HEK293T (cell line): Measurements from ENCODE around the gene C21orf58.
A peak's percentile ranks its signal among the peaks of the same experiment; 100 is the strongest.
"Not testable (repeated sequence)": the region's sequence is repeated elsewhere in the genome, so short reads cannot be mapped to it uniquely, and the experiment has no call there.

Source experiments
- CTCF ChIA-PET: fragments of 350-600 bp; formaldehyde crosslinking; extraction: SDS; loops from one replicate; lab custom pipeline; 2021; ENCODE audit warnings: antibody characterized with exemption, inconsistent platforms; lab: Yijun Ruan, JAX
- POLR2A ChIA-PET: fragments of 350-600 bp; formaldehyde crosslinking; extraction: SDS; loops from one replicate; lab custom pipeline; 2020; ENCODE audit warnings: antibody characterized with exemption, inconsistent platforms; lab: Yijun Ruan, JAX
- DNase-seq: peaks from one replicate; pipeline ENCODE4 v3.0.0; 2012; ENCODE audit warnings: mixed read lengths; ENCODE audit errors: extremely low spot score
- ARNT ChIP-seq: fragments of 450-650 bp; IDR thresholded peaks from 2 replicates; pipeline ENCODE4 v1.6.1; 2017; ENCODE audit warnings: mild to moderate bottlenecking
- BHLHE40 ChIP-seq: fragments of 450-650 bp; IDR thresholded peaks from 2 replicates; pipeline ENCODE4 v1.6.1; 2016; ENCODE audit warnings: mild to moderate bottlenecking, moderate library complexity, borderline replicate concordance
- CTBP1 ChIP-seq: fragments of 450-650 bp; IDR thresholded peaks from 2 replicates; pipeline ENCODE4 v1.6.1; 2016; ENCODE audit warnings: borderline replicate concordance
- ELF4 ChIP-seq: fragments of 450-650 bp; IDR thresholded peaks from 2 replicates; pipeline ENCODE4 v1.6.1; 2017; ENCODE audit warnings: antibody characterized with exemption
- FOXA1 ChIP-seq: fragments of 450-650 bp; IDR thresholded peaks from 2 replicates; pipeline ENCODE4 v1.6.1; 2016; ENCODE audit warnings: mild to moderate bottlenecking
- FOXK2 ChIP-seq: fragments of 450-650 bp; IDR thresholded peaks from 2 replicates; pipeline ENCODE4 v1.6.1; 2016; ENCODE audit warnings: mild to moderate bottlenecking
- FOXM1 ChIP-seq: fragments of 450-650 bp; IDR thresholded peaks from 2 replicates; pipeline ENCODE4 v1.6.1; 2017; ENCODE audit warnings: mild to moderate bottlenecking, borderline replicate concordance
- HDGF ChIP-seq: fragments of 450-650 bp; IDR thresholded peaks from 2 replicates; pipeline ENCODE4 v1.6.1; 2017; ENCODE audit warnings: antibody characterized with exemption, borderline replicate concordance
- L3MBTL2 ChIP-seq: fragments of 450-650 bp; conservative IDR thresholded peaks from 2 replicates; pipeline ENCODE4 v1.6.1; 2016; ENCODE audit warnings: mild to moderate bottlenecking
- LEF1 ChIP-seq: fragments of 450-650 bp; IDR thresholded peaks from 2 replicates; pipeline ENCODE4 v1.6.1; 2017; ENCODE audit warnings: mild to moderate bottlenecking, borderline replicate concordance
- NFRKB ChIP-seq: fragments of 450-650 bp; IDR thresholded peaks from 2 replicates; pipeline ENCODE4 v1.6.1; 2016; ENCODE audit warnings: mild to moderate bottlenecking, moderate library complexity
- SP1 ChIP-seq: fragments of 450-650 bp; IDR thresholded peaks from 2 replicates; pipeline ENCODE4 v1.6.1; 2017
- SUZ12 ChIP-seq: fragments of 450-650 bp; IDR thresholded peaks from 2 replicates; pipeline ENCODE4 v1.6.1; 2016; ENCODE audit warnings: mild to moderate bottlenecking
- TARDBP ChIP-seq: fragments of 450-650 bp; IDR thresholded peaks from 2 replicates; pipeline ENCODE4 v1.6.1; 2016
- ZNF384 ChIP-seq: fragments of 450-650 bp; IDR thresholded peaks from 2 replicates; pipeline ENCODE4 v1.6.1; 2016
- TF ChIP-seq, protein P1 (sequence below): fragments of 450-650 bp; IDR thresholded peaks from 2 replicates; pipeline ENCODE4 v1.6.1; 2016

C21orf58 gene

DNA sequence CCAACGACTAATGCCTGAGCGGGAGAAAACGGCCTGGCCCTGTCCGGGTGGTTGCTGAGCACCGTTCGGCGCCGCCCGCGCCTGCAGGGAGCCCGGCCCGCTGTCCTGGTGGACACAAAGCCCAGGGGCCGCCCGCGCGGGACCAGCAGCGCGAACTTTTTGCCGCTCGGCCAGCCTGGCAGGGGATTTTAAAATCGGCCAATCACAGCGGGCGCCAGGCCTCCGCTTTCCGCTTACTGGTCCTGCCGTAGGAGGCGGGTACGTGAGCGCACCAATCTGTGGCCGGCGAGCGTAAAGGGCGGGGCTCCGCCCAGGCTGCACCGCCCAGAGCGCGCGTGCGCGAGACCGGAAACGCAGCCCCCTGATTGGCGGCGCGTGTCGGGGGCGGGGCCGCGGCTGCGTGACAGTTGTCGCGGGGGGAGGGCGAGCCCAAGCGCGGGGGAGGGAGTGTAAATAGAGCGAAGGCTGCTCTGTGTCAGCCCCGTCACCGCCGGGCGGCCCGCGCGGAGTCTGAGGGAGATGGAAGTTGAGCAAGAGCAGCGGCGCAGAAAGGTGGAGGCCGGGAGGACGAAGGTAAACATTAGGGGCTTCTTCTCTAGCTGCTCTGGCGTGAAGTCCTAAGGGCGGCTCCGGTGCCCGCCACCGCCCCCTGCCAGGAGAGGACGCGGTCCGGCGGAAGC is at the start of gene C21orf58, which contains the start of gene PCNT:
Gene C21orf58 (minus strand): TSS at position 161 of the 680 bp plus-strand sequence. CDS start 1,132 bp downstream, outside the sequence.
Gene PCNT (plus strand): TSS at position 447 of the 680 bp plus-strand sequence. CDS start 73 bp downstream, at position 520.
- peak; percentile 99 for DNase-seq
- ChIA-PET POLR2A (interaction anchor here (1.2 to 2.7 kb wide), 3 partner anchors 11 to 312 kb away, joined by 4 to 12 read pairs (median 9); partner anchors contain the start of genes MCM3AP and YBEY), CTCF (no interaction called here)
- TF ChIP-seq FOXM1 (peak; percentile 50; the same call in 1 of the 2 replicates), TARDBP (no peak), LEF1 (peak; percentile 14; the same call in 1 of the 2 replicates), L3MBTL2 (peak; percentile 72; the same call in 1 of the 2 replicates), NFRKB (no peak), ELF4 (peak; percentile 48; the same call in 1 of the 2 replicates)
- TF ChIP-seq, protein P1, sequence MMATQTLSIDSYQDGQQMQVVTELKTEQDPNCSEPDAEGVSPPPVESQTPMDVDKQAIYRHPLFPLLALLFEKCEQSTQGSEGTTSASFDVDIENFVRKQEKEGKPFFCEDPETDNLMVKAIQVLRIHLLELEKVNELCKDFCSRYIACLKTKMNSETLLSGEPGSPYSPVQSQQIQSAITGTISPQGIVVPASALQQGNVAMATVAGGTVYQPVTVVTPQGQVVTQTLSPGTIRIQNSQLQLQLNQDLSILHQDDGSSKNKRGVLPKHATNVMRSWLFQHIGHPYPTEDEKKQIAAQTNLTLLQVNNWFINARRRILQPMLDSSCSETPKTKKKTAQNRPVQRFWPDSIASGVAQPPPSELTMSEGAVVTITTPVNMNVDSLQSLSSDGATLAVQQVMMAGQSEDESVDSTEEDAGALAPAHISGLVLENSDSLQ: peak; percentile 93

DNA sequence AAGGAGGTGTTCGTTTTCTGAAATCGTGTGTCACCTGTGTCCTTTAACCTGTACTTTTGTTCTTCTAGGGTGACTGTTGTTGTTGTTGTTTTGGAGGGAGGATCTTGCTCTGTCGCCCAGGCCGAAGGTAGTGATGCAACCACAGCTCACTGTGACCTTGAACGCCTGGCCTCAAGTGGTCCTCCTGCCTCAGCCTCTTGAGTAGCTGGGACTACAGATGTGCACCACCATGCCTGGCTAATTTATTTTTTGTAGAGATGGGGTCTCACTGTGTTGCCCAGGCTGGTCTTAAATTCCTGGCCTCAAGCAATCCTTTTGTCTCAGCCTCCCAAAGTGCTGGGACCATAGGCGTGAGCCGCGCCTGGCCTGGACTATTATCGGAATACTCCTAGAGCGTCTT is 49.3 kb upstream of the C21orf58 start:
- DNase-seq, CTCF ChIA-PET: not testable (repeated sequence)

DNA sequence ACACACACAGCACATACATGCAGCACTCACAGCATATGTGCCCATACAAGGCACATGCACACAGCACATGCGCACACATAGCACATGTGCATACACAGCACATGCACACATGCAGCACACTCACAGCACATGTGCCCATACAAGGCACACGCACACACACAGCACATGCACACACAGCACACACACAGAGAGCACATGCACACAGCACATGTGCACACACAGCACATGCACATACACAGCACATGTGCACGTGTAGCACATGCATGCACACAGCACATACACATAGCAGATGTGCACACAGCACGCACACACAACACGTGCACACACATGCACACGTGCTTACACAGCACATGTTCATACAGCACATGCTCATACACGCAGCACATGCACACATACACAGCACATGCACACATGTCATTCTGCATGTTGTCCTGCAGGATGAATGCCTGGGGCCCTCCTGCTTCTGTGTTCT is 48.4 kb upstream of the C21orf58 start:
- CTCF ChIA-PET: no interaction called here
- TF ChIP-seq ARNT (no peak), L3MBTL2 (no peak)

More for the DNA sequence above, 49.3 kb upstream of the C21orf58 start:
- POLR2A ChIA-PET: not testable (repeated sequence)

DNA sequence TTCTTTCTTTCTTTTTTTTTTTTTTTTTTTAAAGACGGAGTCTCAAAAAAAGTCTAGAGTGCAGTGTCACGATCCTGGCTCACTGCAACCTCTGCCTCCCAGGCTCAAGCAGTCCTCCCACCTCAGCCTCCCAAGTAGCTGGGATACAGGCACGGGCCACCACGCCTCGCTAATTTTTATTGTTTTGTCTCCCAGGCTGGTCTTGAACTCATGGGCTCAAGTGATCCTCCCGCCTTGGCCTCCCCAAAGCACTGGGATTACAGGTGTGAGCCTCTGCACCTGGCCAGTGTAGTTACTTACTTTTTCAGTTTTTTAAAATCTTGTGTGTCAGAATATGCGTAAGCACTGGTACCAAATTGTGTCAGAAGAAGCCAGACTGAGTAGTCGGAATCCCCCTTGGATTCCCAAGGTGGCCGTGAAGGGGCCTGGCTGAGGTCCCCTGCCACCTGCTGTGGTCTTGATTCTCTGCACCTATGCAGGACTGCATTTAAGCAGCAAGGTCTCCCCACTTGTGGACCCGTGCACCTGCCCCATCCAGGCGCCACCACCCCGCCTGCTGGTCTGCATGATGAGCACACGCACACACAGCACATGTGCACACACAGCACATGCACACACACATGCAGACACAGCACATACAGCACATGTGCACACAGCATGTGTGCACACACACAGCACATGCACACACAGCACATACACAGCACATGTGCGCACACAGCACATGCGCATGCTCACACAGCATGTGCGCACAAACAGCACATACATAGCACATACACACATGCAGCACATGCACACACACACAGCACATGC is 47.7 kb upstream of the C21orf58 start:
- CTCF ChIA-PET: no interaction called here
- DNase-seq: no peak
- TF ChIP-seq, protein P1: no peak
- TF ChIP-seq L3MBTL2: no peak
- no peak for TF ChIP-seq SP1
- TF ChIP-seq FOXM1: no peak
- no peak for TF ChIP-seq ZNF384
- TF ChIP-seq HDGF: no peak
- TF ChIP-seq FOXK2: no peak
- POLR2A ChIA-PET: no interaction called here

More for the DNA sequence above, 48.4 kb upstream of the C21orf58 start:
- no peak for DNase-seq
- POLR2A ChIA-PET: no interaction called here

DNA sequence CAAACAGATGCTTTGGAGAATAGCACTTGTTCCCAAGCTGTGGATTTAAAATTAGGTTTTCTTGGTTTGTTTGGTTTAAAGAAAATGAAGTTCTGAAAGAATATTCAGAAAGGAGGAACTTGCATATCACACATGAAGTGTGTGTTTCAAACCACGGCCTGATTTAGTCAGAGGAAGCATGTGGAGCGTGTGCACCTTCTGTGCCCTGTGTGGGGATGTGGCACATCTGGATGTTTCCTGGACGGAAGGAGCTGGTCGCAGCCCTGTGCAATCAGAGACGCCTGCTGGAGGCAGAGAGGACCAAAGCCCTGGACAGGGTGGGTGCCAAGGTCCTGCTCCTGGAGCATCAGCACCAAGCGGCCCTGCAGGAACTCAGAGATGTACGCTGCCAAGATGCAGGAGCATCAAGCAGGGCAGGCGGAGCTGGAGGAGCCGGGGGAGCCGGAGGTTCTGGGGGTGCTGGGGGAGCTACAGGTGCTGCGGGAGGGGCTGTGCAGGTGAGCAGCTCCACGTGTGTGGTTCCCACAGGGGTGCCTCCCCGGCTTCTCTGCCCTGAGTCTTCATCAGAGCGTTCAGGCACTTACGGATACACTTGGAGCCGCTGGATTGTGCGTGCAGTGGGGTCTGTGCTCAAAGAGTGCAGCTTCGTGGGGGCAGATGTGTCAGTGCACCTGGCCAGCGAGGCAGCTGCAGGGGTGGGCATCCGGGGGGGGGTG is 46.0 kb upstream of the C21orf58 start:
- ChIA-PET CTCF (interaction anchor here (0.7 kb wide), 1 partner anchor 286 kb away, joined by 3 read pairs; no protein-coding TSS in a partner anchor), POLR2A (no interaction called here)
- TF ChIP-seq HDGF: no peak
- TF ChIP-seq SUZ12: no peak
- TF ChIP-seq ZNF384: no peak
- TF ChIP-seq CTBP1: no peak
- no peak for TF ChIP-seq ARNT
- no peak for TF ChIP-seq SP1
- DNase-seq: no peak

DNA sequence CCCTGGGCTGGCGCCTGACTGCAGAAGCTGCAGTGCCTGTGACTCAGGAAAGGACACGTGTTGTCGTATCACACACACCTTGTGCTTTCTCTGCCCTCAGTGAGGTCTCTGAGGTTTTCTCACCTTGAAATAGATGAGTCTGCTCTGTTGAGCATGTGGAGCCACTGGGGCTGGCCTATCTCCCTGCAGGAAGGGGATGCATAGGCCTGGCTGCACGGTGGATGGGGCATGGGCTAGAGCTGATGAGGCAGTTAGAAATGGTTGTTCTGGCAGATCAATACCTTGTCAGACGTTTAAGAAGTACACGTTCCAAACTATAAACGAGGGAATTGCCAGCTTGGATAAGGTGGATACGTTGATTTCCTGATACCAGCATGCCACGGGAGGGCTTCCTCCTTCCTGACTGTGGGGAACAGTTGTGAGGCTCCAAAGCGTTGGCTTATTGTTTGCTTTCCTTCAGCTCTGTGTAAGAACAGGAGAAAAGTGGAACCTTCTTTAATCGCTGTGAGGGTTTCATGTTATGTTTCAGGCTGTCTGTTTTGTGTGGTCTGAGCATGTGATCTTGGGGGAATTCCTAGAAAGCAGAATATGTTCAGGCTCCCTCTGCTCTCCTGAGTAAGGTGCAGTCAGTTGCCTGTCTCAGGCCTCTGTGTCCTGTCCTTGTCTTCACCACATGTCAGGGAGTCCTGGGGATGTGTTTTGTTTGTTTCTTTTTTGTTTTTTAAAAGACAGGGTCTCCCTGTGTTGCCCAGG is 45.0 kb upstream of the C21orf58 start:
- TF ChIP-seq FOXM1 (no peak), BHLHE40 (no peak), TARDBP (no peak), FOXA1 (no peak), SUZ12 (no peak), NFRKB (no peak)
- DNase-seq: no peak

More for the DNA sequence above, 45.0 kb upstream of the C21orf58 start:
- CTCF ChIA-PET: interaction anchor here (0.6 to 0.7 kb wide), 2 partner anchors 114 to 287 kb away, joined by 3 read pairs; no protein-coding TSS in a partner anchor
- POLR2A ChIA-PET: no interaction called here
